ENCODE measurements around the gene NPAS3.

NPAS3 gene

DNA sequence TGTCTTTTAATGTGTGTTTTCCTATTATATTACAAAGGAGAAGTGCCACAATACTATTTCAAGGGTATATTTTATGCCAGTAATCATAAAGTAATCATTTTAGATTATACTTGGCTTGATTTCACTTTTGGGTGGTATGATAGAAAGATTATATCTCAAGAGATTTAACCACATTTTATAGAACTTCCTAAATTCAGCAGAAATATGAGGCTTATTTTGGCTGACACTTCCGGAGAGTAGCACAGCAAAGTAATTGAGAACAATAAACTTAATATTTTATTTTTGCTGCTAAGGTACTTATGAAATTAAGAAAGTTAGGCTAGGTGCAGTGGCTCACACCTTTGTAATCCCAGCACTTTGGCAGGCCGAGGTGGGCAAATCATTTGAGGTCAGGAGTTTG is 319.1 kb downstream of the NPAS3 start:
- DNase-seq (ENCODE audit: low spot score) = no peak

DNA sequence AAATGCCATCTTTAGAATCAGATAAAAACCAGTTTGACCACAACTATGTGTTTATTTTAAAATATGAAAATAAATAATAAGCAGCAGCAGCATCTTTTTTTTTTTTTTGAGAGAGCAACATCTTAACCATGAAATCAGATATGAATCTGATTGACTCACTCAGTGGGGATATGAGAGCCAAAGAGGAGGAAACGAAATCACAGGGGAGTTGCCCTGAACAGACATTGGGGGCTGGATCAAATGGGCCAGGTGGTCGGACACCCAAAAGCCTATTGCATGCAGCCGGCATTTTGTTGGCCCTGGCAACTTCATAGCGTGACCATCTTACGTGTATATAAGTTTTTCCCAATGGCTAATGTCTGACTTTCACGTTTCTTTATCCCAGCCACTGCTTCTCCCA is 321.1 kb downstream of the NPAS3 start:
- DNase-seq (ENCODE audit: low spot score) = no peak

GRCh38 chr14:33271216-33271615 is 332.5 kb downstream of the NPAS3 start:
- DNase-seq (ENCODE audit: low spot score) = no peak

GRCh38 chr14:33271891-33272290 is 333.2 kb downstream of the NPAS3 start:
- no peak for DNase-seq (ENCODE audit: low spot score)

DNA sequence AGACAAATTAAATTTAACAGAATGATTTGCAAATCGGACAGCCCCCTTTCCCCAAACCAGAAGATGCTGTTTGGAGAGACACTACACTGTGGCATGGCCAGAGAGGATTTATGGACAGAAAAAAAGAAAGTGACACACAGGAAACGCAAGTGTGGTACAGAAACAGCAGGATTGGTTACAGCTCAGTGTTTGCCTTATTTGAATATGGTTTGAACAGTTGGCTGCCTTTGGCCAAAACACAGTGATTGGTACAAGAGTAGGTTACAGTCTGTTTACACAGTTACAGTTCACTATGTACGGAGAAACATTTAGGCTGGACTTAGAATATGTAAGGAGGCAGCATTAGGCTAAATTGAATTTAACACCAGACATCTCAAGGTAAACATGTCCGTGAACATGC is 335.3 kb downstream of the NPAS3 start:
- DNase-seq (ENCODE audit: low spot score) = no peak

- no peak for DNase-seq (ENCODE audit: low spot score)
Observed at GRCh38 chr14:33275879-33276278, 337.2 kb downstream of the NPAS3 start.

- no peak for DNase-seq (ENCODE audit: low spot score)
Observed at GRCh38 chr14:33279865-33280264, 341.2 kb downstream of the NPAS3 start.

DNA sequence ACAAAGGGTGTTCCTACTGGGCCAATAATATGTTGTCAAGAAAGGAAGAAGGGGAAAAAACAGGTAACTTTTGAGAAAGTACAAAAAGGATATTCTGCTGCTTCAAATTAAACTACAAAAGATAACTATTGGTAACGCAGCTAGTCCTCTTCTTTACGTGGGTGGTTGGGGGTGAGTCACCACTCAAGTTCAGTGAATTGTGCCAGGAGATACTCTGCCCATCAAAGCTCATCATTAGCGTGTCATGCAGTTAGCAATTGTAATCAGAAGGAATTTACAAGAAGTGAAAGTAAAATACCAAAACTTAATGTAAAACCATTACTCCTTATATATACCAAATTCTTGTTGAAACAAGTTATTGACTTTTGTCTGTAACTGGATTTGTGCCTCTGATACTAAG is 342.0 kb downstream of the NPAS3 start:
- DNase-seq (ENCODE audit: low spot score) = no peak

GRCh38 chr14:33282331-33283230 is 343.9 kb downstream of the NPAS3 start:
- DNase-seq (ENCODE audit: low spot score) = no peak

GRCh38 chr14:33285902-33286700 is 347.4 kb downstream of the NPAS3 start:
- DNase-seq (ENCODE audit: low spot score) = no peak

DNA sequence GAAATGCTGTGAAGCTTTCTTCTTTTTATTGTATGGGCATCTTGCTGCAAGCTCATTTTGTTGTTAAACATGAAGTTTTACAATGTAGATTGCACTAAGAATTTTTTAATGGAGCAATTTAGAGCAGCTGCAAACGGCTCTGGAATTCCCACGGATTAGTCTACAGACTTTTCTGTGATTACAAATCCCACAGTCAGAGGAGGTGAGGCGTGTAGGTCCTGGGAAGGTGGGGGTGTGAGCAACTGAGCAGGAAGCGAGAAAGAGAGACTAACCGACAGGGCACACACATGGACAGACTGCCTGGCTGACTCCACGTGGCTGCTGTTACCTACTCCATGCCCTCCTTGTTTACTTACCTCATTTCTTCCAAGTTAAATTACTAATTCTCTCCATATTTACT is 348.5 kb downstream of the NPAS3 start:
- DNase-seq (ENCODE audit: low spot score) = no peak

- no peak for DNase-seq (ENCODE audit: low spot score)
Observed at GRCh38 chr14:33290641-33291040, 352.0 kb downstream of the NPAS3 start.

DNA sequence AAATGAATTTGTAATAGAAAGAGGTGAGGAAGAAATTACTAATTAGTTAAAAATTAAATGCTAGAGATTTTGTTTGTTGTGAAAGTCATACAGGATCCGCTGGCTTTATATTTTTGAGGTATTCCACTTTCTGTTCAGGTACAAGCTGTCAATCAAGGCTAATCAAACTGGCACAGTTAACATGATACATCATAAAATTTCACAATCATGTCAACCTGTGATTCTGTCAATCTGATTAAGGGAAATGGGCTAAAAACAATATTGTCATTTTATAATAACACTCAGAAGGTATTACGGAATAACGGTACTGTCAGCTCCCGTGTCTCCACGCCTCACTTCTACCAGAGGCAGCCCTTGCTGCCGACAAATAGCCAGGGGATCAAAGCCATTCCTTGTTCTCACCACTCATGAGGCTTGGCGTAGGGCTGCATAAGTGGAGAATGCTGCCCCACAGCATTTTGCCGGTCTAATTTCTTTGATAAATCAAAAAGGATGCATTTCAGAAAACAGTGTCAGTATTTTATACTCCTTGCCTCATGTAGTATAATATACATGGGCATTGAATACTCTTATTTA is 352.9 kb downstream of the NPAS3 start:
- no peak for DNase-seq (ENCODE audit: low spot score)

- DNase-seq (ENCODE audit: low spot score) = no peak
Observed at GRCh38 chr14:33294419-33294818, 355.7 kb downstream of the NPAS3 start.

GRCh38 chr14:33297565-33297964 is 358.9 kb downstream of the NPAS3 start:
- DNase-seq (ENCODE audit: low spot score) = no peak

DNA sequence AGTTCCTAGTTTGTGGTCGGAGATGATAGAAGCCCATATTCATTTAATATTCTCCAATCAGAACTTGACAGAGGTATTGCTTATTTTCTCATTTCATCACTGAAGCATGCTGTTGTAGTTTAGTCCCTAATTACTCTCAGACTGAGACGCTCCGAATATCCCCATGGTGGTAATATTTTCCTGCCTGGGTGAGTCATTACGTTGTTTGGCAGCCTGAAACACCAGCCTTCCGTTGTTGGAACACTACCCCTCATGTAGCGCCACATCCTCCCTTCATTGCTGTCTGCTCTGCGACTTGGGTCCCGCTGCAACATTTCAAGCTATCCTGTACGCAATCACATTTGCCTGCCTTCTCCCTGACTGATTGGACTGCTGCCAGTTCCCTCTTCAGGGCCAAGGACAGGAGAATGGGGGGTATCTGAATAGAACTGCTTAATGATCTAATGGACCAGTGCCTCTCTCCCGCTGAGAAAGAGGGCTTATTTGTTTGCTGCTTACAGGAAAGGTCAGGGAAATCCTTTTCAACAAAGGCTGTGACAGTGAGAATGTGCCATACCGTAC is 369.1 kb downstream of the NPAS3 start:
- no peak for DNase-seq (ENCODE audit: low spot score)

- DNase-seq (ENCODE audit: low spot score) = no peak
Observed at GRCh38 chr14:33309106-33309505, 370.4 kb downstream of the NPAS3 start.

DNA sequence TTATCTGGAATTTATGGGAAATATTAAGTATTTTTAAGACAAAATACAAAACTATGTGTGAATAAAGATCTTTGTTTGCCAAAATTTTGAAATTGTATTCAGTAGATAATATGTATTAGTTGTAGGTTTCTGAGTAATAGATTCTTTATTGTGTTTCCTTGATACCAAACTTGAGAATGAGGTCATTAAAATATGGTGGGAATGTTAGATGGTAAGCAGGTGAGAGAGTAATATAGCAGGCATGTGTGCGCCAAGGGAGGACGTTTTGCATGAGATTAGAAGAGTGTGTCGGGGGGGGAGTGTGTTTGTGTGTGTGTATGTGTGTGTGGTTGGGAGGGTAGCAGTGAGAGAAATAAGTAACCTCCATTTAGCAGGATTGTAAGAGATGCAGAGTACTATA is 376.5 kb downstream of the NPAS3 start:
- DNase-seq (ENCODE audit: low spot score) = no peak

- DNase-seq (ENCODE audit: low spot score) = no peak
Observed at GRCh38 chr14:33315721-33316120, 377.0 kb downstream of the NPAS3 start.

- no peak for DNase-seq (ENCODE audit: low spot score)
Observed at GRCh38 chr14:33317675-33318074, 379.0 kb downstream of the NPAS3 start.

DNA sequence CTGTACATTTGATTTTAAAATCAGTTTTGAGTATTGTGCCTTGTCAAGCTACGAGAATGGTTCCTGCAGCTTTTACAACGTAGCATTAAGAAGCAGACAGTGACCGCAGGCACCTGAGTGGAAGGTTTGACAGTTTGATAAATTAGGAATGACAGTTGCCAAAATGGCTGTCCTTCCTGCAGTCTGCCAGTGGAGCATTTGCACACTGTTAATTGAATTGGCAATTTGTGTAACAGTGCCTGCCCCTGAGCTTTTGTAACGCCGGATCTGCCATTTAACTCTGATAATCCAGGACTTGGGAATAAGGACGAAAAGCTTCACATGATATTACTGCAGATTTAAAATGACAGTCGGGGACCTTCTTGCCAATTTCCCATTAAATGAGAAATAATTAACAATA is 385.3 kb downstream of the NPAS3 start:
- DNase-seq (ENCODE audit: low spot score) = no peak

DNA sequence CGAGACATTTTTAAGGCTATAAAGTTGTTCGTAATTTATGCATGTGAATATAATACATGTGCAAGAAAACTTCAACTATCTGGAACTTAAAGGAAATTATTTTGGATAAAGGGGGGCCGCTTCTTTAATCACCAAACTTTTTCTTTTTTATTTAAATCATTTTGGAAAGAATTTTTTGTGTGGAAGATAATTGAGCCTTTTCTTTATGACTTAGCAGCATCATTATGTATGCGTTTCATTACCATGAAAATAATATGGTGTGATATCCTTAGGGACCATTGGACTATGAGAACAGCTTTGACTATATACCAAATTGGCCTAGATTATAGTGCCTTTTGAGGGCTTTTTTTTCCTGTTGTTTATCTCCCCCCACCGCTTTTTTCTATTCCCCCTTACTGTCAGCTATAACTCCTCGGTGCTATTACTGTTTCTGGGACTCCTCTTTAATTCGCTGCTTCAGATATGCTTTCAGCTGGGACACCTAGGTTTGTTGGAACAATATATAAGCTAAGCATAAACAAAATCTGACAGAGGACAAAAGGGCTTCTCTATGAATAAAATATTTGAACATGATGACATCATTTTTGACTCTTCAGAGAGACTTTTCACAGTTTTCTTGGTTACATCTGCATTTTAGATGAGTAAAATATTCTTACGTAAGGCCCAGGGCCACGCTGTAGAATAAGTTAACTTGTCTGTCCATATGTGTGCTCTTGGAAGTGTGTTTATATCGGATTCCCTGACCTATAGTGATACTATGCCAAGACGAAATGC is 392.7 kb downstream of the NPAS3 start:
- no peak for DNase-seq (ENCODE audit: low spot score)
